ENCODE results near the gene SMC1A. TPM values are rescaled to one million over a fixed set of nuclear protein-coding genes. Genes with fewer than 3 reads are reported as not detected.

Gene SMC1A
- total RNA-seq, 1 experiment from 2014 or later, result 102 TPM

DNA sequence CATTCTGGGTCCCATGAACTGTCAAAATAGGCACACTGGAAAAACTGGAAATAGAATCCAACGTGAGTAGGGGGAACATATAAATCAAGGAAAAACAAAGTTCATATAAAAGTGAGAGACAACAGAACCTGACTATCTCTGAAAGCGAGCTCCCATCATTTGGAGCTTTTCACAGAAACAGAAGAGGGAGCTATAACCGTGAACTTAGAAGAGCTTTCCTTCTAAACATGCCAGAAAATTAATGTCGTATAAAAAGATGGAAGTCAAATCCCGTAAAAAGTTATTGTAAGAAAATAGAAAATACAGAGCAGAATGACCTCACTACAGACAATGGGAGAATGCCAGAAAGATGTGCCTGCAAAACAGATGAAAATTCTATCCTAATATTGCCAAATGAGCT, 35.6 kb upstream of the SMC1A start:
- H3K4me3 Mint-ChIP-seq (ENCODE audit: unreplicated experiment), result no peak overlapping the region
- no peaks in the 10 kb centered on the region for H3K4me1 Mint-ChIP-seq (ENCODE audit: low read depth, unreplicated experiment)
- intact Hi-C loops (cut with micrococcal nuclease; ENCODE audit: unreplicated experiment), result no loop called here
- no peaks in the 10 kb centered on the region for H3K9me3 ChIP-seq
- TF ChIP-seq, protein P1, sequence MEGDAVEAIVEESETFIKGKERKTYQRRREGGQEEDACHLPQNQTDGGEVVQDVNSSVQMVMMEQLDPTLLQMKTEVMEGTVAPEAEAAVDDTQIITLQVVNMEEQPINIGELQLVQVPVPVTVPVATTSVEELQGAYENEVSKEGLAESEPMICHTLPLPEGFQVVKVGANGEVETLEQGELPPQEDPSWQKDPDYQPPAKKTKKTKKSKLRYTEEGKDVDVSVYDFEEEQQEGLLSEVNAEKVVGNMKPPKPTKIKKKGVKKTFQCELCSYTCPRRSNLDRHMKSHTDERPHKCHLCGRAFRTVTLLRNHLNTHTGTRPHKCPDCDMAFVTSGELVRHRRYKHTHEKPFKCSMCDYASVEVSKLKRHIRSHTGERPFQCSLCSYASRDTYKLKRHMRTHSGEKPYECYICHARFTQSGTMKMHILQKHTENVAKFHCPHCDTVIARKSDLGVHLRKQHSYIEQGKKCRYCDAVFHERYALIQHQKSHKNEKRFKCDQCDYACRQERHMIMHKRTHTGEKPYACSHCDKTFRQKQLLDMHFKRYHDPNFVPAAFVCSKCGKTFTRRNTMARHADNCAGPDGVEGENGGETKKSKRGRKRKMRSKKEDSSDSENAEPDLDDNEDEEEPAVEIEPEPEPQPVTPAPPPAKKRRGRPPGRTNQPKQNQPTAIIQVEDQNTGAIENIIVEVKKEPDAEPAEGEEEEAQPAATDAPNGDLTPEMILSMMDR (IDR thresholded peaks at IDR 0.05; ENCODE audit: insufficient read depth in 1 of 2, low read depth in 1 of 2, low read length in 1 of 2, severe bottlenecking in 1 of 2, unreplicated experiment in 1 of 2), result no peak
- POLR2A ChIA-PET, result no interaction called here
- H3K4me3 ChIP-seq (ENCODE audit: low read depth, low read length), result no peak overlapping the region
- H3K27me3 ChIP-seq (replicated peaks; ENCODE audit: control insufficient read depth, insufficient read depth, low read length), result no peaks in the 10 kb centered on the region
- H3K27ac Mint-ChIP-seq (ENCODE audit: unreplicated experiment), result no peak overlapping the region
- H3K27me3 Mint-ChIP-seq (ENCODE audit: insufficient read depth, unreplicated experiment), result peaks cover 6% of the 10 kb centered on the region
- H3K36me3 Mint-ChIP-seq (ENCODE audit: insufficient read depth, unreplicated experiment), result no peaks in the 10 kb centered on the region
- no TSS peak for BruUV-seq (replicated peaks)
- no peaks in the 10 kb centered on the region for H3K9me3 Mint-ChIP-seq (ENCODE audit: unreplicated experiment)
- CTCF ChIA-PET, result interaction anchor here (0.8 to 1.0 kb wide), 2 partner anchors 144 to 164 kb away, joined by 3 read pairs; no protein-coding TSS in a partner anchor
- no peaks in the 10 kb centered on the region for H3K4me1 ChIP-seq
- no peak for DNase-seq
- no peaks in the 10 kb centered on the region for H3K36me3 ChIP-seq (ENCODE audit: control insufficient read depth, insufficient read depth, low read length)

DNA sequence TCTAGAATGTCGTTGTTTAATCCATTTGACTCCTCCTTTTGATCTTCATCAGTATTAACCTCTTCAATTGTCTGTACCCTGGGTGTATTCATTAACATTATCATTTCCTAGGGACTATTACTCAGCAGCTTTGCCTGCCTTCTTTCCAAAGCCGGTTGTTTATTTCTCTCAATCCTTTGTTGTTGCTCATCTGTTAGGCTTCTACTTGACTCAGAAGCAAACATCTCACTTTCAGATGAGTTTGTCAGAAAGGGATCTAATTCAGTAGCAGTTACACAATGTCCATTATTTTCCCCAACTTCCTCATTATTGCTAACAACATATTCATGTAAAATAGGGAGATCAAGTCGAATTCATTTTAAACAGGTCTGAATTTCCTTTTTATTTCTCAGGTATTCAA, 33.8 kb upstream of the SMC1A start:
- DNase-seq, result no peak
- CTCF ChIA-PET, result no interaction called here
- Histone ChIP-seq H3K27me3 (replicated peaks; ENCODE audit: control insufficient read depth, insufficient read depth, low read length) (no peaks in the 10 kb centered on the region), H3K4me3 (ENCODE audit: low read depth, low read length) (no peak overlapping the region), H3K36me3 (ENCODE audit: control insufficient read depth, insufficient read depth, low read length) (no peaks in the 10 kb centered on the region), H3K9me3 (no peaks in the 10 kb centered on the region), H3K4me1 (no peaks in the 10 kb centered on the region)
- Mint-ChIP-seq H3K4me3 (ENCODE audit: unreplicated experiment) (no peak overlapping the region), H3K4me1 (ENCODE audit: low read depth, unreplicated experiment) (no peaks in the 10 kb centered on the region), H3K27me3 (ENCODE audit: insufficient read depth, unreplicated experiment) (peaks cover 6% of the 10 kb centered on the region), H3K27ac (ENCODE audit: unreplicated experiment) (no peak overlapping the region), H3K36me3 (ENCODE audit: insufficient read depth, unreplicated experiment) (no peaks in the 10 kb centered on the region), H3K9me3 (ENCODE audit: unreplicated experiment) (no peaks in the 10 kb centered on the region)
- TF ChIP-seq, protein P1 (IDR thresholded peaks at IDR 0.05; ENCODE audit: insufficient read depth in 1 of 2, low read depth in 1 of 2, low read length in 1 of 2, severe bottlenecking in 1 of 2, unreplicated experiment in 1 of 2), result no peak
- POLR2A ChIA-PET, result no interaction called here
- BruUV-seq (replicated peaks), result no TSS peak
- intact Hi-C loops (cut with micrococcal nuclease; ENCODE audit: unreplicated experiment), result no loop called here

DNA sequence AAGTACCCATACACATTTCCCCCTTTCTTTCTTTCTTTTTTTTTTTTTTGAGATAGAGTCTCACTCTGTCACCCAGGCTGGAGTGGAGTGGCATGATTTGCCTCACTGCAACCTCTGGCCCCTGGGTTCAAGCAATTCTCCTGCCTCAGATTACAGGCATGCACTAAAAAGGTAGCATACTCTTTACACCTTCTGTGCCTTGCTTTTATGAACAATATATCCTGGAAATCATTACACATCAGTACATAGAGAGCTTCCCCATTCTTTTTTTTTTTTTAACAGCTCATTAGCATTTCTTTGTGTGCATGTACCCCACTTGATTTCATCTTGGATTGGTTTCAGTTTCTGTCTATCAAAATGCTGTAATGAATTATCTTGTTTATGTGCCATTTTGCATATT, 30.4 kb upstream of the SMC1A start:
- BruUV-seq (replicated peaks), result no TSS peak
- no peaks in the 10 kb centered on the region for H3K4me1 ChIP-seq
- H3K4me1 Mint-ChIP-seq (ENCODE audit: low read depth, unreplicated experiment), result no peaks in the 10 kb centered on the region
- no peak overlapping the region for H3K4me3 ChIP-seq (ENCODE audit: low read depth, low read length)
- H3K9me3 ChIP-seq, result no peaks in the 10 kb centered on the region
- TF ChIP-seq, protein P1 (IDR thresholded peaks at IDR 0.05; ENCODE audit: insufficient read depth in 1 of 2, low read depth in 1 of 2, low read length in 1 of 2, severe bottlenecking in 1 of 2, unreplicated experiment in 1 of 2), result no peak
- no peaks in the 10 kb centered on the region for H3K9me3 Mint-ChIP-seq (ENCODE audit: unreplicated experiment)
- H3K4me3 Mint-ChIP-seq (ENCODE audit: unreplicated experiment), result no peak overlapping the region
- H3K27me3 ChIP-seq (replicated peaks; ENCODE audit: control insufficient read depth, insufficient read depth, low read length), result no peaks in the 10 kb centered on the region
- POLR2A ChIA-PET, result no interaction called here
- no peaks in the 10 kb centered on the region for H3K36me3 Mint-ChIP-seq (ENCODE audit: insufficient read depth, unreplicated experiment)
- CTCF ChIA-PET, result no interaction called here
- H3K36me3 ChIP-seq (ENCODE audit: control insufficient read depth, insufficient read depth, low read length), result no peaks in the 10 kb centered on the region
- DNase-seq, result no peak
- intact Hi-C loops (cut with micrococcal nuclease; ENCODE audit: unreplicated experiment), result no loop called here
- H3K27ac Mint-ChIP-seq (ENCODE audit: unreplicated experiment), result no peak overlapping the region
- no peaks in the 10 kb centered on the region for H3K27me3 Mint-ChIP-seq (ENCODE audit: insufficient read depth, unreplicated experiment)
